Sigmoid colon (tissue), 7 donors: ENCODE data around the gene PTPRE. TPM values are rescaled to one million over a fixed set of nuclear protein-coding genes. Genes with fewer than 3 reads are reported as not detected.

Experiments
- DNase-seq: peaks from one replicate; pipeline ENCODE4 v3.0.0-alpha.2; 2019
- H3K27ac ChIP-seq, 4 donors: fragments of 200-600 bp; sonication (generic); one replicate each; pipeline ENCODE4 v1.5.1; 2016 to 2019; ENCODE audit warnings: mild to moderate bottlenecking in 1 of 4
- H3K27me3 ChIP-seq, 3 donors: fragments of 200-600 bp; sonication (generic); one replicate each; pipeline ENCODE4 v1.5.1; 2019; ENCODE audit warnings: mild to moderate bottlenecking in 1 of 3
- H3K36me3 ChIP-seq, 4 donors: fragments of 200-600 bp; sonication (generic); one replicate each; pipeline ENCODE4 v1.5.1; 2016 to 2019
- H3K4me1 ChIP-seq, 4 donors: fragments of 200-600 bp; sonication (generic); one replicate each; pipeline ENCODE4 v1.5.1; 2017 to 2019
- H3K4me3 ChIP-seq, 4 donors: fragments of 200-600 bp; sonication (generic); one replicate each; pipeline ENCODE4 v1.5.1; 2017 to 2019; ENCODE audit warnings: mild to moderate bottlenecking in 2 of 4, moderate library complexity in 1 of 4
- H3K9me3 ChIP-seq, 4 donors: fragments of 200-600 bp in 3 of 4; sonication (generic) in 3 of 4; one replicate each; pipeline versions ENCODE4 v1.5.1 to v1.6.1; 2013 to 2019
- CTCF ChIP-seq, 4 experiments: fragments of 450-650 bp in 3 of 4; fragments of 200-600 bp in 1 of 4; IDR thresholded peaks; one replicate each; pipeline ENCODE4 v1.5.1; 2016 to 2019; ENCODE audit warnings: antibody characterized with exemption in 4 of 4, mild to moderate bottlenecking in 3 of 4, moderate library complexity in 2 of 4
- EP300 ChIP-seq, 4 donors: sonication (generic); formaldehyde crosslinking; IDR thresholded peaks; one replicate each; pipeline ENCODE4 v1.6.1; 2017; ENCODE audit warnings: antibody characterized with exemption in 4 of 4
- POLR2A ChIP-seq, 2 donors: fragments of 450-650 bp; IDR thresholded peaks; one replicate each; pipeline ENCODE4 v1.6.1; 2016; ENCODE audit warnings: antibody characterized with exemption in 2 of 2, mild to moderate bottlenecking in 2 of 2, moderate library complexity in 2 of 2
- POLR2AphosphoS5 ChIP-seq, 4 donors: sonication (generic); formaldehyde crosslinking; IDR thresholded peaks; one replicate each; pipeline ENCODE4 v1.6.1; 2017; ENCODE audit warnings: antibody characterized with exemption in 4 of 4
- WGBS, 2 donors: extraction: QIAGEN DNeasy Blood & Tissue Kit; methylation state at CpG; one replicate each; pipeline ENCODE4 v1.1.7; 2013; 5-methylcytosine and 5-hydroxymethylcytosine counted together
- intact Hi-C: fragments of 100-400 bp; cut with DNase I; formaldehyde crosslinking; loops from one replicate; pipeline ENCODE4 v1.15.1; 2023
- polyA plus RNA-seq, 3 donors: library from polyadenylated mRNA; stranded (reverse); fragments of 200-250 nt; gene quantifications; one replicate each; pipeline ENCODE4 v1.2.3, GENCODE V29; 2013
- total RNA-seq, 4 donors: library from RNA; depleted of rRNA; stranded (reverse); fragments of >200 nt; gene quantifications; one replicate each; pipeline ENCODE4 v1.1.0, GENCODE V29; 2016
- donor health status: healthy with polysubstance abuse.
- donor health status: Bipolar disorder and iron deficiency.
- donor health status: healthy.

The PTPRE gene
- total and polyA plus RNA-seq, 7 donors: 4.2 to 17.9 (median 11.9) TPM

GRCh38 chr10:127939786-127940330 lies 33.0 kb downstream of the PTPRE start:
- Histone ChIP-seq H3K27me3 (no peaks in the 10 kb centered on the region), H3K4me3 (no peak overlapping the region), H3K9me3 (no peaks in the 10 kb centered on the region), H3K4me1 (no peaks in the 10 kb centered on the region), H3K36me3 (no peaks in the 10 kb centered on the region), H3K27ac (no peak overlapping the region)
- TF ChIP-seq POLR2AphosphoS5 (IDR thresholded peaks at IDR 0.05) (no peak), CTCF (IDR thresholded peaks at IDR 0.05) (no peak), POLR2A (IDR thresholded peaks at IDR 0.05) (no peak), EP300 (IDR thresholded peaks at IDR 0.05) (no peak)
- intact Hi-C loops: no loop called here
- DNase-seq: peak; percentile 32
- 83 to 89% methylated on average over 4 of the region's 4 CpGs for WGBS, 2 donors

GRCh38 chr10:127940866-127941640 lies 34.1 kb downstream of the PTPRE start:
- WGBS, 2 donors: 88 to 93% methylated on average over 6 of the region's 6 CpGs
- H3K27me3 ChIP-seq: no peaks in the 10 kb centered on the region
- TF ChIP-seq POLR2A (IDR thresholded peaks at IDR 0.05): no peak
- no peak for TF ChIP-seq CTCF (IDR thresholded peaks at IDR 0.05)
- no peak for TF ChIP-seq POLR2AphosphoS5 (IDR thresholded peaks at IDR 0.05)
- no peak for TF ChIP-seq EP300 (IDR thresholded peaks at IDR 0.05)

GRCh38 chr10:127942811-127943210 lies 35.9 kb downstream of the PTPRE start:
- TF ChIP-seq CTCF (IDR thresholded peaks at IDR 0.05): no peak
- no peak for TF ChIP-seq EP300 (IDR thresholded peaks at IDR 0.05)
- no peak for TF ChIP-seq POLR2A (IDR thresholded peaks at IDR 0.05)
- TF ChIP-seq POLR2AphosphoS5 (IDR thresholded peaks at IDR 0.05): no peak
- Histone ChIP-seq H3K9me3 (no peaks in the 10 kb centered on the region), H3K4me1 (no peaks in the 10 kb centered on the region), H3K27me3 (no peaks in the 10 kb centered on the region), H3K36me3 (no peaks in the 10 kb centered on the region), H3K4me3 (no peak overlapping the region), H3K27ac (no peak overlapping the region)
- intact Hi-C loops: no loop called here
- no peak for DNase-seq
- 17 to 37% methylated on average over 7 of the region's 7 CpGs for WGBS, 2 donors

More at GRCh38 chr10:127940866-127941640, 34.1 kb downstream of the PTPRE start:
- Histone ChIP-seq H3K4me3 (no peak overlapping the region), H3K4me1 (no peaks in the 10 kb centered on the region), H3K9me3 (no peaks in the 10 kb centered on the region), H3K36me3 (no peaks in the 10 kb centered on the region), H3K27ac (no peak overlapping the region)
- intact Hi-C loops: no loop called here
- peak; percentile 50 for DNase-seq

- Histone ChIP-seq H3K9me3 (no peaks in the 10 kb centered on the region), H3K4me3 (no peak overlapping the region), H3K36me3 (no peaks in the 10 kb centered on the region), H3K27ac (no peak overlapping the region), H3K4me1 (no peaks in the 10 kb centered on the region), H3K27me3 (no peaks in the 10 kb centered on the region)
- TF ChIP-seq POLR2AphosphoS5 (IDR thresholded peaks at IDR 0.05) (no peak), POLR2A (IDR thresholded peaks at IDR 0.05) (no peak), CTCF (IDR thresholded peaks at IDR 0.05) (no peak), EP300 (IDR thresholded peaks at IDR 0.05) (no peak)
- no peak for DNase-seq
- 86 to 91% methylated on average over 10 of the region's 10 CpGs for WGBS, 2 donors
- intact Hi-C loops: no loop called here
These were observed 36.5 kb downstream of the PTPRE start for GRCh38 chr10:127943336-127943910.
